NCI-H82 treated with DMSO at 0.1 percent for 48 hours (cell line): ENCODE measurements around the gene BCL2.

Experiments used
- DNase-seq: peaks from one replicate; lab custom pipeline; 2025; ENCODE audit not compliant: unreplicated experiment; lab: John Stamatoyannopoulos, UW

BCL2 gene

GRCh38 chr18:63186520-63187222, 132.9 kb downstream of the BCL2 start:
- no peak for DNase-seq

- DNase-seq: no peak
These were observed 133.6 kb downstream of the BCL2 start for GRCh38 chr18:63185984-63186383.

- DNase-seq: no peak
These were observed 135.4 kb downstream of the BCL2 start for GRCh38 chr18:63183952-63184770.

- no peak for DNase-seq
These were observed 136.2 kb downstream of the BCL2 start for GRCh38 chr18:63183378-63183777.

- no peak for DNase-seq
These were observed 136.7 kb downstream of the BCL2 start for GRCh38 chr18:63182861-63183260.

- no peak for DNase-seq
These were observed 137.2 kb downstream of the BCL2 start for GRCh38 chr18:63182310-63182772.

- DNase-seq: no peak
These were observed 137.8 kb downstream of the BCL2 start for GRCh38 chr18:63181706-63182309.

- DNase-seq: no peak
These were observed 138.6 kb downstream of the BCL2 start for GRCh38 chr18:63180971-63181376.

GRCh38 chr18:63180321-63180720, 139.2 kb downstream of the BCL2 start:
- DNase-seq: no peak

GRCh38 chr18:63179422-63179821, 140.1 kb downstream of the BCL2 start:
- DNase-seq: no peak

- no peak for DNase-seq
These were observed 140.6 kb downstream of the BCL2 start for GRCh38 chr18:63178971-63179370.

GRCh38 chr18:63177919-63178821, 141.4 kb downstream of the BCL2 start:
- no peak for DNase-seq

- no peak for DNase-seq
These were observed 142.3 kb downstream of the BCL2 start for GRCh38 chr18:63177259-63177658.

- no peak for DNase-seq
These were observed 144.3 kb downstream of the BCL2 start for GRCh38 chr18:63175264-63175663.

GRCh38 chr18:63173983-63174382, 145.6 kb downstream of the BCL2 start:
- DNase-seq: no peak

GRCh38 chr18:63169853-63170252, 149.7 kb downstream of the BCL2 start:
- no peak for DNase-seq

- DNase-seq: no peak
These were observed 151.3 kb downstream of the BCL2 start for GRCh38 chr18:63168287-63168686.

- DNase-seq: no peak
These were observed 153.4 kb downstream of the BCL2 start for GRCh38 chr18:63166142-63166541.

- no peak for DNase-seq
These were observed 155.2 kb downstream of the BCL2 start for GRCh38 chr18:63164396-63164795.

GRCh38 chr18:63162271-63163014, 157.1 kb downstream of the BCL2 start:
- no peak for DNase-seq
